Right lobe of liver (tissue), 6 donors: ENCODE data around the gene FHOD1. TPM values are rescaled to one million over a fixed set of nuclear protein-coding genes. Genes with fewer than 3 reads are reported as not detected.
A peak's percentile ranks its signal among the peaks of the same experiment; 100 is the strongest.

Source experiments
- ATAC-seq, 4 donors: fragments of 200-7000 bp; cut with Tn5 transposase; one replicate each; pipeline ENCODE4 v1.9.1; 2020; ENCODE audit warnings: mild to moderate bottlenecking in 4 of 4, moderate library complexity in 4 of 4
- DNase-seq, 3 donors: peaks; one replicate each; pipeline ENCODE4 v3.0.0-alpha.2; 2020
- H3K27ac ChIP-seq, 3 donors: fragments of 200-600 bp; one replicate each; pipeline ENCODE4 v1.8.0; 2022
- H3K27me3 ChIP-seq, 2 donors: fragments of 200-600 bp; one replicate each; pipeline ENCODE4 v1.8.0; 2022
- H3K36me3 ChIP-seq, 4 donors: fragments of 200-600 bp; sonication (generic) in 1 of 4; one replicate each; pipeline versions ENCODE4 v1.5.1 to v1.8.0; 2017 to 2022; ENCODE audit warnings: control low read depth in 1 of 4
- H3K4me1 ChIP-seq, 4 donors: fragments of 200-600 bp; sonication (generic) in 1 of 4; one replicate each; pipeline versions ENCODE4 v1.5.1 to v1.8.0; 2017 to 2022; ENCODE audit warnings: control low read depth in 1 of 4
- H3K4me3 ChIP-seq, 3 donors: fragments of 200-600 bp; one replicate each; pipeline ENCODE4 v1.8.0; 2022
- H3K9me3 ChIP-seq, 4 donors: fragments of 200-600 bp; sonication (generic) in 1 of 4; one replicate each; pipeline versions ENCODE4 v1.5.1 to v1.8.0; 2017 to 2022; ENCODE audit warnings: control low read depth in 1 of 4
- POLR2A ChIP-seq: fragments of 450-650 bp; IDR thresholded peaks from one replicate; pipeline ENCODE4 v1.6.1; 2017; ENCODE audit warnings: antibody characterized with exemption, mild to moderate bottlenecking
- WGBS: methylation state at CpG from one replicate; pipeline ENCODE4 v1.1.6; 2018; ENCODE audit warnings: low coverage, low lambda C conversion rate; ENCODE audit not compliant: insufficient coverage; ENCODE audit errors: missing lambda C conversion rate; 5-methylcytosine and 5-hydroxymethylcytosine counted together
- intact Hi-C, 2 donors: fragments of 100-400 bp; cut with DNase I; formaldehyde crosslinking; loops; one replicate each; pipeline versions ENCODE4 v1.11.2 to v1.14.1; 2022
- total RNA-seq, 6 experiments: library from RNA; depleted of rRNA in 2 of 6; stranded (reverse); fragments of >200 nt in 2 of 6; fragmentation: NEBNext Ultra II Directional in 3 of 6; extraction: Animal tissue kit (Norgen Biotek cat#: 25700) in 3 of 6; gene quantifications; one replicate each; pipeline versions ENCODE4 v1.1.0 to v1.2.4, GENCODE V29; 2016 to 2023
- TF ChIP-seq, protein P1 (sequence below), 4 donors: fragments of 200-600 bp in 3 of 4; fragments of 450-650 bp in 1 of 4; IDR thresholded peaks; one replicate each; pipeline versions ENCODE4 v1.5.1 to v1.8.0; 2016 to 2022; ENCODE audit warnings: antibody characterized with exemption in 4 of 4, mild to moderate bottlenecking in 2 of 4
- donor health status: DM: no; HTN: yes; CAD: no.
- donor health status: DM: no; HTN: no; CAD: no.
- donor health status: DM: no; HTN: no; CAD: no.
- donor health status: DM: no; HTN: yes; CAD: no.
- donor health status: DM: no; HTN: yes; CAD: no.

The FHOD1 gene
- total RNA-seq, 6 experiments from 2014 or later: 2.3 to 9.6 (median 3.5) TPM

DNA sequence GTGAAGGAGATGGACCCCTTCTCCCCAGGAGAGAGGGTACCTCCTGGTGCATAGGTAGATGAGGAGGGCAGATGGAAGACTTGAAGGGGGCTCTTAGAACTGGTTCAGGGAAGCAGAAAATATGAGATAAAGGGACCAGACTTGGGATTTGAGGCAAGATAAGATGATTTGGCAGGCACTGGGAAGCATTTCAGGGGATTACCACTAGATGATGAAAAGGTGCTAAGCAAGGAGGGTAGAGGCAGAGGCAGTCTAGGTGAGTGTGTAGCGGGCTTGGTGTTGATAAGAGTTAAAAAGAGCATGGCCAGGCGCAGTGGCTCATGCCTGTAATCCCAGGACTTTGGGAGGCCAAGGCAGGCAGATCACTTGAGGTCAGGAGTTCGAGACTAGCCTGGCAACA, 15.9 kb upstream of the FHOD1 start:
- H3K4me1 ChIP-seq: no peaks in the 10 kb centered on the region
- WGBS: 71% methylated on average over 1 of the region's 3 CpGs
- intact Hi-C loops: no loop called here
- no peak overlapping the region for H3K4me3 ChIP-seq
- no peaks in the 10 kb centered on the region for H3K36me3 ChIP-seq
- H3K27me3 ChIP-seq: no peaks in the 10 kb centered on the region
- TF ChIP-seq, protein P1, sequence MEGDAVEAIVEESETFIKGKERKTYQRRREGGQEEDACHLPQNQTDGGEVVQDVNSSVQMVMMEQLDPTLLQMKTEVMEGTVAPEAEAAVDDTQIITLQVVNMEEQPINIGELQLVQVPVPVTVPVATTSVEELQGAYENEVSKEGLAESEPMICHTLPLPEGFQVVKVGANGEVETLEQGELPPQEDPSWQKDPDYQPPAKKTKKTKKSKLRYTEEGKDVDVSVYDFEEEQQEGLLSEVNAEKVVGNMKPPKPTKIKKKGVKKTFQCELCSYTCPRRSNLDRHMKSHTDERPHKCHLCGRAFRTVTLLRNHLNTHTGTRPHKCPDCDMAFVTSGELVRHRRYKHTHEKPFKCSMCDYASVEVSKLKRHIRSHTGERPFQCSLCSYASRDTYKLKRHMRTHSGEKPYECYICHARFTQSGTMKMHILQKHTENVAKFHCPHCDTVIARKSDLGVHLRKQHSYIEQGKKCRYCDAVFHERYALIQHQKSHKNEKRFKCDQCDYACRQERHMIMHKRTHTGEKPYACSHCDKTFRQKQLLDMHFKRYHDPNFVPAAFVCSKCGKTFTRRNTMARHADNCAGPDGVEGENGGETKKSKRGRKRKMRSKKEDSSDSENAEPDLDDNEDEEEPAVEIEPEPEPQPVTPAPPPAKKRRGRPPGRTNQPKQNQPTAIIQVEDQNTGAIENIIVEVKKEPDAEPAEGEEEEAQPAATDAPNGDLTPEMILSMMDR (IDR thresholded peaks at IDR 0.05): no peak
- TF ChIP-seq POLR2A: no peak
- no peaks in the 10 kb centered on the region for H3K9me3 ChIP-seq
- H3K27ac ChIP-seq: no peak overlapping the region
- DNase-seq: no peak
- no peak for ATAC-seq

DNA sequence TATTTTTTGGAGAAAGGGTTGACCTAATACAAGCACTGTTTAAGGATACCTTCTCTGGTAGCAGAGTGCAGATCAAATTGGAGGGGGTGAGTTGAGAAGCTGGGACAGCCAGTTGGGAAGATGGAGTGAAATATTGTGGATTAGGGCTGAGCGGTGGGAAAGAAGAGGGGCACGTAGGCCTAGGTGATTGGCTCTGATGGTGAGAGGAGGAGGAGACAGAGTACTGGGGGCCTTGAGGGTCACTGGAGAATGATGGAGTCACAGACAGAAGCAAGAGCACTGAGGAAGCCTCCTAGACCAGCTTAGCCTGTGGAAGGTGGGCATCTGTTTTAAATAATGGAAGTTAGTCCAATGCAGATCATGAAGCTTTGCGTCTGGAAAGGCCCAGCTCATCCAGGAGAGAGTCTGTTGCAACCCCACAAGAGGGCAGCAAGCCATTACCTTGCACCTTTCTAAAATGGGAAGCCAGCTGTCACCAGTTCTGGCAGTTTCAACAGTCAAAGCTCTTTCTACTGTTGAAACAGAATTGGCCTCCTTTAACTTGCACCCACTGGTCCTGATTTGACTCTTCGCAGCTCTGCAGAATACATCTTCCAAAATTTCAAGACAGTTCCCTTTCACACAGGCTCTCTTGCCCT, 13.3 kb upstream of the FHOD1 start:
- Histone ChIP-seq H3K27ac (no peak overlapping the region), H3K27me3 (no peaks in the 10 kb centered on the region), H3K4me3 (no peak overlapping the region), H3K36me3 (no peaks in the 10 kb centered on the region), H3K4me1 (no peaks in the 10 kb centered on the region), H3K9me3 (no peaks in the 10 kb centered on the region)
- TF ChIP-seq POLR2A: no peak
- TF ChIP-seq, protein P1 (IDR thresholded peaks at IDR 0.05): peak; percentile 38 to 59 (median 40)
- ATAC-seq (peak; percentile 66 to 92 (median 76)), DNase-seq (no peak)
- 55% methylated on average over 4 of the region's 4 CpGs for WGBS
- intact Hi-C loops: no loop called here

DNA sequence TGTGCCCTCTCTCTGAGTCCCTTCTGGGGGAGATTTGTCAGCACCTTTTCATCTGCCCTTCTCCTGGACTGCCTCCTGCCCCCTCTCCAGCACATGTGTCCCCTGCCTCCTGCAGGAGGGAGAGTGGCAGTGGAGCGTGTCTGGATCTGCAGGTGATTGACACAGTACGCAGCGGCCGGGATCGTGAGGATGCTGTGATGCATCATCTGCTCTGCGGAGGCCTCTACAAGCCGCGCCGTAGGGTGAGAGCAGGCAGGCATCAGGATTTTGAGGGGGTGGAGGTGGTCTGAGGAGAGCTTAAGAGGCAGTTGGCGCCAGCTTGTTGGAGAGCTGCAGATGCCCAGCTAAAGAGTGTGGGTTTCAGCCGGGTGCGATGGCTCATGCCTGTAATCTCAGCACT, 12.4 kb upstream of the FHOD1 start:
- H3K27ac ChIP-seq: no peak overlapping the region
- WGBS: 85% methylated on average over 9 of the region's 12 CpGs
- intact Hi-C loops: loop anchor here in 1 of 2 donors (10.0 kb wide), 1 partner anchor 135 kb away; the partner anchor contains the start of gene TPPP3
- H3K9me3 ChIP-seq: no peaks in the 10 kb centered on the region
- H3K4me1 ChIP-seq: no peaks in the 10 kb centered on the region
- no peaks in the 10 kb centered on the region for H3K36me3 ChIP-seq
- DNase-seq (no peak), ATAC-seq (no peak)
- no peak for TF ChIP-seq POLR2A
- TF ChIP-seq, protein P1 (IDR thresholded peaks at IDR 0.05): no peak
- no peaks in the 10 kb centered on the region for H3K27me3 ChIP-seq
- no peak overlapping the region for H3K4me3 ChIP-seq

DNA sequence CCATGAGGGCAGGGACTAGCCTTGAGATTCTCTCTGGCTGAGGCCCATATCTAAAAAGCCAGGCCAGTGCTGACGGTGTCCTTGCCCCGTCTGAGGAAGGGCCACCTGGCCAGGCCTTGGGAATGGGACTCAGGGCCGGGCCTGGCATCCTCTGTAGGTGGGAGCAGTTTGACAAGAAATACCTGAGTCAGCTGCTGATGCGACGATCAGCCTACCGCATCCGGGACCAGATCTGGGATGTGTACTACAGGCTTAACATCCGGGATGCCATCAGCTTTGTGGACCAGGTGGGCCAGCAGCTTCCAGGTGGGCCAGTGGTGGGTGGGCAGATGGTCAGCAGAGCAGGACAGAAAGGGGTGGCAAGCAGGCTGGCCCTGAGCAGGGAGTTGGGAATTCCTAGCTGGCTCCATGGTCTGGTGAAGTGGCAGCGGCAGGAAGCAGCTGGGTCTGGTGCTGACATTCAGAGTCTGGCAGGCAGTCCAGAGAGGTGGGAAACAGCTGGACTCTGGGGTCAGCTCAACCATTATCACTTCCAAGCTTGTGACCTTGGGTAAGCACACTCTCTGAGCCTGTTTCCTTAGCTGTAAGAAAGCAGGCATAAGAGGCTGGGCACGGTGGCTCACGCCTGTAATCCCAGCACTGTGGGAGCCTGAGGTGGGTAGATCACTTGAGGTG, 11.0 kb upstream of the FHOD1 start:
- WGBS: 36% methylated on average over 4 of the region's 11 CpGs

More for the DNA sequence above, 11.0 kb upstream of the FHOD1 start:
- Histone ChIP-seq H3K27me3 (no peaks in the 10 kb centered on the region), H3K9me3 (no peaks in the 10 kb centered on the region), H3K36me3 (no peaks in the 10 kb centered on the region), H3K4me3 (no peak overlapping the region), H3K27ac (no peak overlapping the region), H3K4me1 (no peaks in the 10 kb centered on the region)
- ATAC-seq (no peak), DNase-seq (no peak)
- TF ChIP-seq, protein P1 (IDR thresholded peaks at IDR 0.05): no peak
- TF ChIP-seq POLR2A: no peak
- intact Hi-C loops: loop anchor here in 1 of 2 donors (10.0 kb wide), 1 partner anchor 137 kb away; the partner anchor contains the start of gene TPPP3
